GM21619 (cell line): Measurements from ENCODE around the gene MYO5B.
"Not testable (repeated sequence)": the region's sequence is repeated elsewhere in the genome, so short reads cannot be mapped to it uniquely, and the experiment has no call there.

ENCODE experiments used
- ATAC-seq: cut with Tn5 transposase; IDR thresholded peaks from one replicate; pipeline ENCODE4 v1.9.1; 2021; ENCODE audit not compliant: unreplicated experiment

The MYO5B gene

DNA sequence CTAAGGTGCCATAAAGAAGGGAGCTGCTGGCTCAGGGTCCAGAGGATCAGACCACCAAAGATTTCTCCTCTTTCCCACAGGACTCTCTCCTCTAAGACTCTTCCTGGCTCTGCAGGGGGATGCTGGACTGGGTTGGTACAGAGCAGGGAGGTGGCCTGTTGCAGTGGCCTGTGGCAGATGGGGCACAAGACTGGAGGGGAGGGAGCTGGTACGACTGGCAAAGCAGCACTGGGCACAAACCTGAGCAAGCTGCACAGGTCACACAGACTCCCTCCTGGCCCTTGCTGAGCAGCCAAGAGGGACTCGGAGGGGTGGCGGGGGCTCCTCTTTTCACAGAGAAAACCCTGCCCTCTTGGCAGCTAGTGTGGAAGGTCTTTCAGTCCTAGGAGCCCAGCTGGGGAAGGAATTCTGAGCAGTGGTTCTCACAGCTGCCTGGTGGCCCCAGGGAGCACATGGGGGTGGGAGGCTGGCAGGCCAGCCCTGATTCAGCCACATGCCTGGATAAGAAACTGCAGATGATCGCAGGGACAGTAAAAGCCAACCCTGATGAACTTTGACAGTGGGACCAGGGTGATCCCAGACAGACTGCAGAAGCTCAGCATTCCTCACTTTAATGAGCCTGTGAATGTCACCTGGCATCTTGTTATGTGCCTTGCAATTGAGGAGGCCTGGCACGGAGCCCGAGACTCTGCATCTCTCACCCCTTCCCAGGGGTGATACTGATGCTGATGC lies 349.2 kb downstream of the MYO5B start:
- ATAC-seq, result no peak

- ATAC-seq, result no peak
These were observed 350.0 kb downstream of the MYO5B start for GRCh38 chr18:49844903-49845302.

- no peak for ATAC-seq
These were observed 350.9 kb downstream of the MYO5B start for GRCh38 chr18:49843778-49844625.

GRCh38 chr18:49843131-49843530 lies 351.8 kb downstream of the MYO5B start:
- ATAC-seq, result no peak

DNA sequence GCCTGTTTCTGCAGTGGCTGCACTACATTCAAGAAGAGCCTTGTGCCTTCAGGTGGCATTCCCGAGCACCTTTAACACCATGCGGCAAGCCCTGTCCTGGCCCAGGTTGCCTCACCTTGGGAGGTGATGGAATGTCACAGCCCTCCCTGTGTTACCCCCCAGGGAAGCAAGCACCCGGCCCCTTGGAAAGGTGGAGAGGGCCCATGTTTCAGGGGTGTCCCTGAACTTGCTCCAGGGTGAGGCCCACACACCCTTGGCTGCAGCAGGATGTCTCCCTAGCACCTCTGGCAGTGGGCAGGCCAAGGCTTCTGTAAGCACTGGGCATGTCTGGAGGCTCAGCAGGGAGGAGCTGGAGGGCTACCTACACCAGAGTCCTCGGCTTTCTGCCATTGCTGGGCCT lies 352.3 kb downstream of the MYO5B start:
- ATAC-seq, result no peak

DNA sequence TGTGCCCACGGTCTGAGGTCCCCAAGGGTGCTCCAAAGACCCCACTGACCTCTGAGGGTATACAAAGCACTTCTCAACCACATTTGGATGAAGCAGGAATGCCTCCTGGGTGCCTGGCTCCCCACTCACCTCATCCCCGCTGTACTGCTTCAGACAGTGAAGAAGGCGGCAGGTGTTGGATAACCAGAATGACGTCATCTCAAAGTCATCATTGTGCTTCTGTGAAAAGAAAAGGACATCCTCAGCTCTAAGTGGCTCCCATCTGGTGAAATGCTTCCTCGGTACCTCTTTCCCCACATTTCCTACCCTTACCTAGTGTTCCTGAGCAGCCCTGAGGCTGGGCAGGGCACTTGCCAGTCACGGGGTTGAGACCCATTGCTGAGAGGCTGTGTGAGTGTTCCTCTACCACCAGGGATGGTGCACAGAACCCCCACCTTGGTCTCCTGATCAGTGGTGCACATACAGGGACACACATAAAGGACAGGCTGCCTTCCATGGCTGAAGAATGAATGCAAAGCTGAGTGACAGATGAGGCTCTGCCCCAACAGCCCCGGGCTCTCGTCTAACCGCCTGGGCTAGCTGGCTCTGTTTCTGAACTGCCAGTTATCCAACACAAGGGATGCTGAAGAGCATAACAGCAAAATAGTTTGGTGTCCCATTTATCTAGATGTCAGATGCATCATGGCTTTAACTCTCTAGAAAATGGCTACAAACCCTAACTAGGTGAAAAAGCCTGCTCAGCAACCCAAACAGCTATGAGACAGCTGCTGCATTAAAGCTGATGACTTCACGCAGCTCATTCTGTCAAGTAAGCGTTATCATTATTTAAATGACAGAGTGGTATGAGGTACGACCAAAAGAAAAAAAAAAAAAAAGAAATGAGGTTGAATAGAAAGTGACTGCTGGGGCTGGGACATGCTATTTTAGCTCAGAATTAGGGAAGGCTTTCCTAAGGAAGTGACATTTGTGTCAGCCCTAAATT lies 353.4 kb downstream of the MYO5B start:
- ATAC-seq, result no peak

GRCh38 chr18:49839012-49839411 lies 355.9 kb downstream of the MYO5B start:
- no peak for ATAC-seq

DNA sequence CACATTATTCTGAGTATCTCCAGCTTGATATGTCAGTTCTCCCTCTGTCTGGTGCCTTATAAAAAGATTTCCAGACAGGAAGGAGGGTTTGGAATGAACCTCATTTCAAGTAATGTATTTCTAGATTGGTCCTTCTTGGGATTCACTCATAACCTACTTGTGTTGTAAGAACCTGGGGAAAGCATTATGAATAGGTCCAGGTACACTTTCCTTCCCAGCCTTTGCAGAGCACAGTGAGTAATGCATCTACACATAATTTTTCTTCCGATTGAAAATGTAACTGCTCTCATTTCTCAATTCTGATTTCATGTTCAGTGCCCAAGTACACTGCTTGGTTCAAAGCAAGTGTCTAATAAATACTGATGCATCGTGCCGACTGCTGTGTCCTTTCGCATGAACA lies 356.6 kb downstream of the MYO5B start:
- no peak for ATAC-seq

- no peak for ATAC-seq
These were observed 357.1 kb downstream of the MYO5B start for GRCh38 chr18:49837889-49838288.

DNA sequence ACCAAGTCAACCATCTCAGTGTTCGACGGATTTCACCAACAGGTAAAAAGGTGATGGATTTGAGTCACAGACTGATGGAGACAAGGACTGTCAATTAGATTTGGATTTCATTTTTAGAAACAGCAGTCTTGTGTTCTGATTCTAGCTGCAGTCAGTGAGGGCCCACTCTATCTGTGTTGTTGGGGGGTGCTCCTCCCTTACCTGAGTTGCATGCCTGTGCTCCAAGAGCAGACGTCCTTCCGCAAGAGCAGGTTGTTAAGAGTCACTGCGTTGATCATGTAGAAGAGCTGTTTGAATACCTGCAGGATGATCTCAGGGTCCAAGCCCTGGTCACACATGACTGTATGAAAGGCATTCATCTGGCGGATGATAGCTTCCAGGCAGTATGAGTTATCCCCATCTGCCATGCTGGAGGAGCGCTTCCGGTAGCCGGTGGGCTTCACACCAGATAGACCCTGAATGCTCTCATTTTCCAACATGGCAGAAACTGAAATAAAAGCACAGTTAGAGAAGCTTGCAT lies 357.6 kb downstream of the MYO5B start:
- ATAC-seq, result not testable (repeated sequence)

- no peak for ATAC-seq
These were observed 359.5 kb downstream of the MYO5B start for GRCh38 chr18:49835405-49835804.

DNA sequence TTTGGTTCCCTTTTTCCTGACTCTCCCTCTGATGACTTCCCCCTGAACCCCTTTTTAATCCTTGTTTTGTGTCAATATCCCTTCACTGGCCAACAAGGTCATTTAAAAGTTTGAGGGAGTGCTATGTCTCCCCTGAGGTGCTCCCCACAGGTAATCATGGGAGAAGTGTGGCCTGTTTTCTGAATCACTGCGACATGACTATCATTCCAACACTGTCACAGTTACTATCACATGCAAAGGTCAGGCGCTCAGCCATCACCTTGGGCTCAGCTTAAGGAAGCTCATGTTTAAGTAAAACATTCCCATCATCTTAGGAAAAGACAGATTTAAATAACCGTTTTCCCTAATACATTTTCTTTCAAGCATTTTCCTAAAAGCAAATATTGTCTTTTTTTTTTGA lies 360.7 kb downstream of the MYO5B start:
- ATAC-seq, result no peak

GRCh38 chr18:49833814-49834213 lies 361.1 kb downstream of the MYO5B start:
- no peak for ATAC-seq

- ATAC-seq, result no peak
These were observed 362.7 kb downstream of the MYO5B start for GRCh38 chr18:49832221-49832647.

- no peak for ATAC-seq
These were observed 367.0 kb downstream of the MYO5B start for GRCh38 chr18:49827996-49828395.

GRCh38 chr18:49819823-49820671 lies 374.9 kb downstream of the MYO5B start:
- ATAC-seq, result peak; percentile 66

DNA sequence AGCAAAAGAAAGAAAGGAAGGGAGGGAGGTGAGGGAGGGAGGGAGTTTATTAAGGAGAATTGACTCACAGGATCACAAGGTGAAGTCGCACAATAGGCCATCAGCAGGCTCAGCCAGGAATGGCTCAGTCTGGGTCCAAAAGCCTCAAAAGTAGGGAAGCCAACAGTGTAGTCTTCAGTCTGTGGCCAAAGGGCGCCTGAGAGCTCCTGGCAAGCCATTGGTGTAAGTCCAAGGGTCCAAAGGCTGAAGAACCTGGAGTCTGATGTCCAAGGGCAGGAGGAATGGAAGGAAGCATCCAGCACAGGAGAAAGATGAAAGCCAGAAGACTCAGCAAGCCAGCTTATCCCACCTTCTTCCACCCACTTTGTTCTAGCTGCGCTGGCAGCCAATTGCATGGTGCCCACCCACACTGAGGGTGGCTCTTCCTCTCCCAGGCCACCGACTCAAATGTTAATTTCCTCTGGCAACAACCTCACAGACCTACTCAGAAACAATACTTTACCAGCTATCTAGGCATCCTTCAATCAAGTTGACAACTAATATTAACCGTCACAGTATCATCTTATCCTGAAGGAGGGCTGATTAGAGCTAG lies 375.8 kb downstream of the MYO5B start:
- no peak for ATAC-seq

- no peak for ATAC-seq
These were observed 377.0 kb downstream of the MYO5B start for GRCh38 chr18:49817947-49818346.

GRCh38 chr18:49815927-49816326 lies 379.0 kb downstream of the MYO5B start:
- ATAC-seq, result no peak

DNA sequence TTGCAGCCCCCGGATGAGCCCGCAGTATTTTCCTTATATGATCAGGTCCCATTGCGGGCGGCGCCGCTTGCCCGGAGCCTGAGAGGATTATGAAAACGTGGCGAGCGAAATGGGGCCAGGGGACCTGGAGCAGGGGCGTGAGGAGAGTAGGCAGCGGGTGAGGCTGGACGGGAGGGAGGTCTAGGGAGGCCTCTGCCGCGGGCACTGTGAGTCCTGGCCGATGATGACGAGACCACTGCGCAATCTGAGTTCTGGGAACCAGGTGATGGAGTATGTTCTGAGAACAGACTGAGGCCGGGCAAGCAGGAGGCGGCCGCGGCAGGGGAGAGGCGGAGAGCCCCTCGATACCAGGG lies 380.8 kb downstream of the MYO5B start:
- peak; percentile 18 for ATAC-seq
